ENCODE measurements around the gene PPP1CA.

DNA sequence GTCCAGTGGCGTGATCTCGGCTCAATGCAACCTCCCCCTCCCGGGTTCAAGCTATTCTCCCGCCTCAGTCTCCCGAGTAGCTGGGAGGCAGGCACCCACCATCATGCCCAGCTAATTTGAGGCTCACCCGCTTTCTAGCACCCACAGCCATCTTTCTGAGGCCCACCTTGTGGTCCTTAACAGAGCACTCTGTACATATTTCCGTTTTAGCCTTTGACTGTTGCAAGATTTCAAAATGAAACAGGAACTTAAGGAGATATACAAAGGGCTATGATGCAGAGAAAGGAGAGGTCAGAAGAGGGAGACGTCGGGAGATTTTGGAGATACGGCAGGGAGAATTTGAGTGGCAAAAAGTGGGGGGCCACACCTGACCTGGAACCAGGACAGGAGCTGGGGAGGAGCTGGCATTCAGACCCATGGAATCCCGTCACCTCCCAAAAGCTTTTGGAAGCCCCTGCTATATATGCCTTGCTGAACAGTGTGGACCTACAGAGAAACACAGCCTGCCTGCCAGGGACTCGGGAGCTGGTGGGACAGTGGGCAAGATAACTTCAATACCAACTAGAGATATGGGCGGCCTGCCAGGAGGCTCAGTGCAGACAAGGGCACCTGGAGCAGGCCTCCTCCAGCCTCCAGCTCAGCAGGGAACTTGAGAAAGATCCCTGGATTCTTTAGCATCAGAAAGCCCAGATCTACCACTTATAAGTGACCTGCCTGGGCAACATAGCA is 20.2 kb downstream of the PPP1CA start:
- TF ChIP-seq POLR2A (IDR thresholded peaks at IDR 0.05) (no peak), POLR2AphosphoS5 (IDR thresholded peaks at IDR 0.05) (no peak)
- TF ChIP-seq, protein P1, sequence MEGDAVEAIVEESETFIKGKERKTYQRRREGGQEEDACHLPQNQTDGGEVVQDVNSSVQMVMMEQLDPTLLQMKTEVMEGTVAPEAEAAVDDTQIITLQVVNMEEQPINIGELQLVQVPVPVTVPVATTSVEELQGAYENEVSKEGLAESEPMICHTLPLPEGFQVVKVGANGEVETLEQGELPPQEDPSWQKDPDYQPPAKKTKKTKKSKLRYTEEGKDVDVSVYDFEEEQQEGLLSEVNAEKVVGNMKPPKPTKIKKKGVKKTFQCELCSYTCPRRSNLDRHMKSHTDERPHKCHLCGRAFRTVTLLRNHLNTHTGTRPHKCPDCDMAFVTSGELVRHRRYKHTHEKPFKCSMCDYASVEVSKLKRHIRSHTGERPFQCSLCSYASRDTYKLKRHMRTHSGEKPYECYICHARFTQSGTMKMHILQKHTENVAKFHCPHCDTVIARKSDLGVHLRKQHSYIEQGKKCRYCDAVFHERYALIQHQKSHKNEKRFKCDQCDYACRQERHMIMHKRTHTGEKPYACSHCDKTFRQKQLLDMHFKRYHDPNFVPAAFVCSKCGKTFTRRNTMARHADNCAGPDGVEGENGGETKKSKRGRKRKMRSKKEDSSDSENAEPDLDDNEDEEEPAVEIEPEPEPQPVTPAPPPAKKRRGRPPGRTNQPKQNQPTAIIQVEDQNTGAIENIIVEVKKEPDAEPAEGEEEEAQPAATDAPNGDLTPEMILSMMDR (IDR thresholded peaks at IDR 0.05) = no peak
